Measurements from ENCODE around the gene CZIB. TPM values are rescaled to one million over a fixed set of nuclear protein-coding genes. Genes with fewer than 3 reads are reported as not detected.

CZIB gene
- total RNA-seq, 4 donors from 2014 or later, result 56.5 to 72.5 (median 69.5) TPM

DNA sequence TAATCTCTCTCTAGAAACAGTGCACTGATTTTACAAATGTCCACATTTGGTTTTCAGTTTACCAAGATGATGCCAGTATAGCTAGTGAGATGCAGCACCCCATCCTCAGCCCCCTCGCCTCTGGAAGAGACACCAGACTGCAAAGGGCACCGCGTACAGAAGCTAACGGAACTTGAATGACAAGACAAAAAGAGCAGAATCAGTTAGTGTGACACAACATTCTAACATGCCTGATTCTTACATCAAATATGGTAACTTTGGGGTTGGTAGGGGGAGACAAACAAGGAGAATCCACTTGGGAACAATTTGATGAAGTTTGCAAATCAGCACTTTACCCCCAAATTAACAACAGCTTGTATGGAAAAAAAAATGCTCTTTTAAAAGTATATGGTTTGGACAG is 21.9 kb upstream of the CZIB start:
- Histone ChIP-seq H3K4me1 (peaks cover 10 to 13% (median 12%) of the 10 kb centered on the region in 4 donors), H3K27ac (replicated peaks in 1 of 4) (no peak overlapping the region), H3K4me3 (no peak overlapping the region), H3K9me3 (no peaks in the 10 kb centered on the region), H3K36me3 (no peaks in the 10 kb centered on the region), H3K27me3 (no peaks in the 10 kb centered on the region)
- intact Hi-C loops (cut with DNase I), result no loop called here
- 87% methylated on average over 4 of the region's 4 CpGs for WGBS
- no peak for DNase-seq (ENCODE audit: extremely low spot score)
- TF ChIP-seq EP300 (IDR thresholded peaks at IDR 0.05), result no peak
- TF ChIP-seq POLR2AphosphoS5 (IDR thresholded peaks at IDR 0.05), result no peak
- TF ChIP-seq POLR2A (IDR thresholded peaks at IDR 0.05; ENCODE audit: low read depth), result no peak
- TF ChIP-seq, protein P1, sequence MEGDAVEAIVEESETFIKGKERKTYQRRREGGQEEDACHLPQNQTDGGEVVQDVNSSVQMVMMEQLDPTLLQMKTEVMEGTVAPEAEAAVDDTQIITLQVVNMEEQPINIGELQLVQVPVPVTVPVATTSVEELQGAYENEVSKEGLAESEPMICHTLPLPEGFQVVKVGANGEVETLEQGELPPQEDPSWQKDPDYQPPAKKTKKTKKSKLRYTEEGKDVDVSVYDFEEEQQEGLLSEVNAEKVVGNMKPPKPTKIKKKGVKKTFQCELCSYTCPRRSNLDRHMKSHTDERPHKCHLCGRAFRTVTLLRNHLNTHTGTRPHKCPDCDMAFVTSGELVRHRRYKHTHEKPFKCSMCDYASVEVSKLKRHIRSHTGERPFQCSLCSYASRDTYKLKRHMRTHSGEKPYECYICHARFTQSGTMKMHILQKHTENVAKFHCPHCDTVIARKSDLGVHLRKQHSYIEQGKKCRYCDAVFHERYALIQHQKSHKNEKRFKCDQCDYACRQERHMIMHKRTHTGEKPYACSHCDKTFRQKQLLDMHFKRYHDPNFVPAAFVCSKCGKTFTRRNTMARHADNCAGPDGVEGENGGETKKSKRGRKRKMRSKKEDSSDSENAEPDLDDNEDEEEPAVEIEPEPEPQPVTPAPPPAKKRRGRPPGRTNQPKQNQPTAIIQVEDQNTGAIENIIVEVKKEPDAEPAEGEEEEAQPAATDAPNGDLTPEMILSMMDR (IDR thresholded peaks at IDR 0.05), result no peak

DNA sequence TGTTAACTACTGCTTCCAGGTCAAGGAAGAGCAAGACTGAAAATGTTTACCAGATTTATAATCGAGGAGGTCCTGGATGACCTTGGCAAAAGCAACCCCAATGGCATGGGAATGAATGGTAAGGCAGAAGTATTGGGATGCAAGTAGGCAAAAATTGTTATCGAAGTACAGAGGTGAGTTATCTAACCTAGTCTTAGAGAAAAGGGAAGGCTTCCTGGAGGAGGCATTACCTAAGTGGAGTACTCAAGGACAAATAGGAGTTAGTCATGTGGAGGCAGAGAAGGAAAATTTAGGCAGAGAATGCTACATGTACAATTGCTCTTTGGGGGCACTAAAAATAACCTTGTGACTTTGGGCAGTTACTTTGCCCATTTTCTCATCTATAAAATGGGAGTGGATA is 21.4 kb upstream of the CZIB start:
- intact Hi-C loops (cut with DNase I), result no loop called here
- H3K9me3 ChIP-seq, result no peaks in the 10 kb centered on the region
- H3K4me3 ChIP-seq, result no peak overlapping the region
- 80% methylated on average over 2 of the region's 2 CpGs for WGBS
- no peak overlapping the region for H3K27ac ChIP-seq (replicated peaks in 1 of 4)
- TF ChIP-seq, protein P1 (IDR thresholded peaks at IDR 0.05), result no peak
- TF ChIP-seq POLR2A (IDR thresholded peaks at IDR 0.05; ENCODE audit: low read depth) (no peak), EP300 (IDR thresholded peaks at IDR 0.05) (no peak), POLR2AphosphoS5 (IDR thresholded peaks at IDR 0.05) (no peak)
- no peaks in the 10 kb centered on the region for H3K36me3 ChIP-seq
- H3K27me3 ChIP-seq, result no peaks in the 10 kb centered on the region
- H3K4me1 ChIP-seq, result peaks cover 15 to 19% (median 17%) of the 10 kb centered on the region in 4 donors
- no peak for DNase-seq (ENCODE audit: extremely low spot score)

DNA sequence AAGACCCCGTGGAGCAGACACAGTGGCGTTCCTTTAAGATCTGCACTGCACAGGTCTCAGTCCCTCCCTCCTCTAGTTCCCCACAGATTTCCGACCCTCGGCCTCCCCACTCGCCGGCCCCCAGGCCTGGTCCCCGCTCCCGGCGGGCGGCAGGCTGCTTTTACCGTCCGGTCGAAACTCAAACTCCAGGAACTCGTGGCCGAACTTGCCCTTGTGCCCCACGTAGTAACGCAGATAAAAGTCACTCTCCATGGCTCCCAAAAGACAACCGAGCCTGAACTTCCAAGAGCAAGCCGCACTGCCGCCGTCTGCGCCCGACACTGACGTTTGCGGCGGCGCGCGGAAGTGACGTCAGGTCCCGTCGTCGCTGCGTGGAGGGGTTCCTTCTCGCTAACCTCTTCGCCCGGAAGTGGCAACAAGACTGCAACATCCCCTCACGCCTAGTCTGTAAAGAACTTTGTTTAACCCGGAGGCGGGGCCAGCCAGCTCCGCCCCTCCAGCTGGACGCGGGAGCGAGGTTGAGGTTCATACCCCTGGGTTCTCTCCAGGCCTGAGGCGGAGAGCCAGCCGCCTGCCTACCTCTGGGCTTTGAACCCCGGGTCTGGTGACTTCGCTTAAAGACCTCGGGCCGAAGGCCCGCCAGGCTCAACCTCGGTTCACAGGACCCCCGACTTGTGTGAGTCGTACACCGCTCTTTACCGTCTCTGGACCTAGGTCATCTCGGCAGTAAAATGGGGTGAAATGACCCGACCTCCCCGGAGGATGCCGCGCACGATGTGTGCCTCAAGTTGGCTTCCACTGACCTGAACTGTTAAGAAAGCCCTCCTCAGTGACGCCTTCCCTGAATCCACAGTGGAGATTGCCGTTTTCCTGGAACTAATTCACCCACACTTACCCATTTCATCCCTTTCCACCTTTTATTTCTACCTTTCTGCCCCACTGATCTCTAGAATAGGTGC is 18.0 kb upstream of the CZIB start, which contains the start of gene MAGOH:
Gene MAGOH, minus strand, starts transcription at position 322 of the 959 bp plus-strand sequence. Its CDS starts 70 bp downstream, at position 252.
- intact Hi-C loops (cut with DNase I), result no loop called here
- peaks cover 12 to 31% (median 26%) of the 10 kb centered on the region in 4 donors for H3K36me3 ChIP-seq
- peaks cover 18 to 34% (median 30%) of the 10 kb centered on the region in 4 donors for H3K4me1 ChIP-seq
- peak; percentile 98 for DNase-seq (ENCODE audit: extremely low spot score)
- peak; percentile 97 to 99 for TF ChIP-seq POLR2AphosphoS5 (IDR thresholded peaks at IDR 0.05)
- TF ChIP-seq POLR2A (IDR thresholded peaks at IDR 0.05; ENCODE audit: low read depth), result no peak
- TF ChIP-seq EP300 (IDR thresholded peaks at IDR 0.05), result no peak
- TF ChIP-seq, protein P1 (IDR thresholded peaks at IDR 0.05), result no peak
- 3% methylated on average over 42 of the region's 64 CpGs for WGBS
- no peaks in the 10 kb centered on the region for H3K9me3 ChIP-seq
- H3K4me3 ChIP-seq, result peak within 1 kb of the TSS; percentile 79 to 98 (median 94)
- peak within 1 kb of the TSS; percentile 78 to 84 (median 80) for H3K27ac ChIP-seq (replicated peaks in 1 of 4)
- H3K27me3 ChIP-seq, result no peaks in the 10 kb centered on the region

DNA sequence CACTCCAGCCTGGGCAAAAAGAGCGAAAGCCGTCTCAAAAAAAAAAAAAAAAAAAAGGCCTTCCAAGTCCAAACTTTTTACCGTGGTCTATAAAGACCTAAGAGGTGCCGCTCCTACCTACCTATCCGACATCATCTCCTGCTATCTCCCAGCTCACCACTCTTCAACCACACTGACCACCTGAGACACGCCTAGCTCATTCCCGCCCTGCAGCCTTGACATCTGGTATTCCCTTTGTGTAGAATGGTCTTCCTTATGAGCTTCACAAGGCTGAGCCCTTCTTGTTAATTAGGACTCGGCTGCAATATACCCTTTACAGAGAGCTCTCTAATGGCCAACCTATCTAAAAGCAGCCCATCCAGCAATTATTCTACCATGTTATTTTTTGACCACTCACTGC is 17.2 kb upstream of the CZIB start:
- peak overlapping the region; percentile 79 to 98 (median 94) for H3K4me3 ChIP-seq
- intact Hi-C loops (cut with DNase I), result no loop called here
- peaks cover 20 to 39% (median 34%) of the 10 kb centered on the region in 4 donors for H3K36me3 ChIP-seq
- peaks cover 18 to 34% (median 30%) of the 10 kb centered on the region in 4 donors for H3K4me1 ChIP-seq
- no peaks in the 10 kb centered on the region for H3K9me3 ChIP-seq
- H3K27me3 ChIP-seq, result no peaks in the 10 kb centered on the region
- TF ChIP-seq POLR2A (IDR thresholded peaks at IDR 0.05; ENCODE audit: low read depth) (no peak), EP300 (IDR thresholded peaks at IDR 0.05) (no peak), POLR2AphosphoS5 (IDR thresholded peaks at IDR 0.05) (no peak)
- TF ChIP-seq, protein P1 (IDR thresholded peaks at IDR 0.05), result no peak
- H3K27ac ChIP-seq (replicated peaks in 1 of 4), result peak overlapping the region; percentile 78 to 84 (median 80)
- no peak for DNase-seq (ENCODE audit: extremely low spot score)
- WGBS, result 32% methylated on average over 8 of the region's 8 CpGs
